Activated naive CD8-positive, alpha-beta T cell (primary cell): ENCODE measurements around the gene PPM1M.
A peak's percentile ranks its signal among the peaks of the same experiment; 100 is the strongest.

Experiments
- H3K27ac Mint-ChIP-seq: one replicate; pipeline ENCODE4 v1.8.0; 2021; ENCODE audit warnings: mixed read lengths
- H3K27me3 Mint-ChIP-seq: one replicate; pipeline ENCODE4 v1.8.0; 2021; ENCODE audit warnings: mixed read lengths
- H3K36me3 Mint-ChIP-seq: one replicate; pipeline ENCODE4 v1.8.0; 2021; ENCODE audit warnings: mixed read lengths
- H3K4me1 Mint-ChIP-seq: one replicate; pipeline ENCODE4 v1.8.0; 2021; ENCODE audit warnings: low read depth, mixed read lengths
- H3K4me3 Mint-ChIP-seq: one replicate; pipeline ENCODE4 v1.8.0; 2021; ENCODE audit warnings: mild to moderate bottlenecking, mixed read lengths
- H3K9me3 Mint-ChIP-seq: one replicate; pipeline ENCODE4 v1.8.0; 2021; ENCODE audit warnings: low read depth, mixed read lengths

Gene PPM1M

DNA sequence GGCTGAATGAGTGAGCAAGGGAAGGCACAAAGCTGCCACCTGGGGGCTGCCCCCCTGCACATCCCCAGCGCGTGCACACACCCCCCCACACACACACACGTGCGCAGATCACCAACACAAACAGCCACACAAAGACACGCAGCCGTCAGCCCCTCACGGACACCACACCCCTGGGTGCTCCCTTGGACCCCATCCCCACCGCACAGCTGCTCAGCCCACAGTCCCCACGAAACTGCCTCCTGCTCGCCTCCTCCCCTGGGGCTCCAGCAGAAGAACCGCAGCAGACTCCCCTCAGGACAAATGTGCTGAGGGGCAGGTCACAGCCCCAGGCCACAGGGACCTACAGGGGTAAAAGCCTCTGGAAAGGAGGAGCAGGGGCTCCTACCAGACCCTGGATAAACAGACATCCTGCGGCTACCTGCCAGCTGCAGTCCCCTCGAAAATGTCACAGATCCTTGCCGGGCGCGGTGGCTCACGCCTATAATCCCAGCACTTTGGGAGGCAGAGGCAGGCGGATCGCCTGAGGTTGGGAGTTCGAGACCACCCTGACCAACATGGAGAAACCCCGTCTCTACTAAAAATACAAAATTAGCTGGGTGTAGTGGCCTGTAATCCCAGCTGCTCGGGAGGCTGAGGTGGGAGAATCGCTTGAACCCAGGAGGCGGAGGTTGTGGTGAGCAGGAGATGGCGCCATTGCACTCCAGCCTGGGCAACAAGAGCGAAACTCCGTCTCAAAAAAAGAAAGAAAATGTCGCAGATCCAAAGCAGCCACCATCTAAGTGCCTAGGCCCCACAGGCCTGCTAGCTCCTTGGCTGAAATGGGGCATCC, 13.1 kb upstream of the PPM1M start:
- no peak overlapping the region for H3K4me3 Mint-ChIP-seq
- H3K27me3 Mint-ChIP-seq: no peaks in the 10 kb centered on the region
- H3K36me3 Mint-ChIP-seq: no peaks in the 10 kb centered on the region
- peak overlapping the region; percentile 75 for H3K27ac Mint-ChIP-seq
- H3K9me3 Mint-ChIP-seq: no peaks in the 10 kb centered on the region
- H3K4me1 Mint-ChIP-seq: peaks cover 59% of the 10 kb centered on the region

DNA sequence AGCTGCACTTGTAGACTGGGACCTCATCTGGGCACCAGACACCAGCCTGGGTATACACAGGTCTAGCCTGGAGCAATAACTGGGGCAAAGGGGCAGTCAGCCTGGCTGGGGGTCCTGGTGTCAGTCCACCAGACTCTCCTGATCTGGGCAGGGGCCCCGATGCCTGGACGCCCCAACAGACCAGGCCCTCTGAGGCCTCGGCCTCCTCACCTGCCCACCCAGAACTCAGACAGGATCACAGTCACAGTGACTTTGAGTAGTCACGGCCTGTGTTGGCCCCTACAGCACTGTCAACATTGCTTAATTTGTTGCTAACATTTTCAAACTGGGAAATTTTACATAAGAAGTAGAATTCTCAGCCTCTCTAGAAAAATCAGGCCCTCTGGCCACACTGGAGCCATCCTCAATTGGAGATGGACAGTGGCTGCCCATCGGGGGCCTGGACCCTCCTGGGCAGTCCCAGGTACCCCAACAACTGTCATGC, 12.4 kb upstream of the PPM1M start:
- H3K27ac Mint-ChIP-seq: peak overlapping the region; percentile 61
- H3K36me3 Mint-ChIP-seq: no peaks in the 10 kb centered on the region
- peak overlapping the region; percentile 17 for H3K4me3 Mint-ChIP-seq
- no peaks in the 10 kb centered on the region for H3K9me3 Mint-ChIP-seq
- H3K27me3 Mint-ChIP-seq: no peaks in the 10 kb centered on the region
- H3K4me1 Mint-ChIP-seq: peaks cover 57% of the 10 kb centered on the region

DNA sequence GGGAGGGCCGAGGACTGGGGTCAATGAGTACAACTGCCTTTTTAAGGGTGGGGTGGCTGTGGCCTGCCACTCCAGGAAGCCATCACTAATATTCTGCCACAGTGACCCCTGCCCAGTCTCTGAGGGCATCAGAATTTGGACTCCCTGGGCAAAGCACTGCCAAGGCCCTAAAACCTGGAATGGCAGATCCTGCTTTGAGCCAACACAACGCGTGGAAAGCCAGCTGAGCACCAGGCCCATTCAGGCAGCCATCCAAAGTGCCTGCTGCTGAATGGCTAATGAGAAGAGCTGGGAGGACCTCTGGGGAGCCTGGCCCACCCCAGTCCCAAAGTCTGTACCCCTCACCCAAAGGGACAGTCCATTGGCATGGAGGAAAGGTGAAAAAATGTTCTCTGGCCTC, 11.6 kb upstream of the PPM1M start:
- no peaks in the 10 kb centered on the region for H3K27me3 Mint-ChIP-seq
- peak overlapping the region; percentile 76 for H3K27ac Mint-ChIP-seq
- no peaks in the 10 kb centered on the region for H3K9me3 Mint-ChIP-seq
- H3K4me3 Mint-ChIP-seq: peak overlapping the region; percentile 42
- H3K36me3 Mint-ChIP-seq: no peaks in the 10 kb centered on the region
- peaks cover 61% of the 10 kb centered on the region for H3K4me1 Mint-ChIP-seq

DNA sequence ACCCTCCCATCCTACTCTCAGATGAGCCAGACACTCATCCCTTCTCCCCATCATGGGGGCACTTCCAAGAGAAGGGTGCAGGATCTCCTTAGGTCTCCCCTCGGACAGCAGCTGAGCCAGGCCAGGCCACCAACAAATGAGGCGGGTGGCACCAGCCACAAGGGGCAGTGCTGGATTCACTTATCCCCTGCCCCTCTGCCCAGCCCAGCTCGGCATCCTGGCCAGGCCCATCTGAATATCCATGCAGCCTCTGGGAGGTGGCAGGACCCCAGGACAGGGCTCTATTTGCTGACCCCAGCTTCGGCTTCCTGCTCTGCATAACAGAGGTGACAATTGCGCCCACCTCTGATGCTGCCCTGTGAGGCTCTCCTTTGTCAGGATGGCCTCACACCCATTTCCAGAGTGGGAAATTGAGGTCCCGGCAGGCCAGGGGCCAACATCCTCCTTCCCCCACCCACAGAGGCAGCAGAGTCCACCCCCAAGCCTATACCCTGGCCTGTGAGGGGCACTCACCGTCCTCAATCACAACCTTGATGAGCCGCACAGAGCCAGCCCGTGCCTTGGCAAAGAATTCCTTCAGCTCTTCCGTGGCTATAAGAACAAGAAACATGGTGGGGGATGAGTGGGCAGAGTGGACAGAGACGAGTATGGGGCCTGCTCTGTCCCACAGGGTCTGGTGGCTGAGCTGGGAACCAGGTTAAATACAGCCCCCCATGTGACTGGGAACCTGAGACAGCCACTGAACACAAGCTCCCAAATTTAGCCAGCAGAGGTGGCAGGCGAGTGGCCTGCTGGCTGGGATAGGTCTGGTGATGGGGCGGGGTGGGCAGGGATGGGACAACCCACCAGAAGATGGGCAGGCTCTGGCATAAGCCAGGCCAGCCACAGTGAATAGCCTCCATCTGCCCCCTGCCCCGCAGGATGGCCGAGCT, 10.8 kb upstream of the PPM1M start:
- H3K27ac Mint-ChIP-seq: peak overlapping the region; percentile 76
- H3K27me3 Mint-ChIP-seq: no peaks in the 10 kb centered on the region
- H3K4me3 Mint-ChIP-seq: peak overlapping the region; percentile 42
- no peaks in the 10 kb centered on the region for H3K36me3 Mint-ChIP-seq
- no peaks in the 10 kb centered on the region for H3K9me3 Mint-ChIP-seq
- H3K4me1 Mint-ChIP-seq: peaks cover 64% of the 10 kb centered on the region

DNA sequence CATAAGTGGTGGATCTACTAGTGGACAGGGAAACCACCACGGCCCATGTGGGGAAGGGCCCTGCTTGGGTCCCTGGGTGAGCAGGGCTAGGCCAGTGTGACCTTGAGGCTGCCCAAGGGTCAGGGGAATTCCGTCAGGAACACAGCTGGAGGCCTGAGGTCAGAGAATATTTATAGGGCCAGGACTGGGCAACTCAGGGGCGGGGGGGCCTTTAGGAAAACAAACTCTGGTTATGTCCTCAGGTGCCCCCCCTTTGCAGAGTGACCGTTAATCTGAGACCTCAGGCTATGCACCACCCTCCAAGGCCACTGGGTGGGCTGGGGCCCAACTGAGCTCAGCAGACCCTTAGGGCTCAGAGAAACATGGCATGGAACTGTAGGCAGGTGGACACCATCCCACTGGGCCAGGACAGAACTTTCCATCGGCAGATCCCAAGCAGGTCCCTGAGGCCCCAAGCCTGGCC, 9.1 kb upstream of the PPM1M start:
- Mint-ChIP-seq H3K27ac (peak overlapping the region; percentile 85), H3K4me1 (peaks cover 77% of the 10 kb centered on the region), H3K36me3 (no peaks in the 10 kb centered on the region)

DNA sequence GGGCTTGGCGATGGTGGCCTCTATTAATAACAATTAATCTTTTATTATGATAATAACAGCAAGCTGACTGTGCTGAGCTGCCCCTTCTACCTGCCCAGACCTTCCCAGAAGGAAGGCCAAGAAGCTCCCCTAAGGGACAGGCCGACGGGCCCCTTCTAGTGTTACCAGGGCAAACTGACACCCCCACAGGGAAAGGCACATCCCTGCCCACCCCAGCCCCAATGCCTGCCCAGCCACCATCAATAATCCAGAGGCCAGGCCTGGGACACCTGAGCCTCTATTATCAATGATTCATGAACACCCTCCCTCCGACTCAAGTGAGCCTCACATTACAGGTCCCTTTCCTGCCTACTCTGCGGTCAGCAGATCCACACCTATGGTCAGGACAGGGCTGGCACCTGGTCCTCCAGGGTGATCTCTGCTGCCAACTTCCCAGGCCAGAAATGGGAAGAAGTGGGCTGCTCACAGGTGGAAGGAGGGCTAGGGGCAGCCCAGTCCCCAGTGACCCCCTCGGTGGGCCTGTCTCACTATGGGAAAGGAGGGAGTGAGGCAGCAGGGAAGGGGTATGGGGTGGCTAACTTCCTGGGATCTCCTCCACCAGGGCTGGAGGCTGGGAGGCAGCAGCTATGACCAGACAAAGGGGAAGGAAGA, 8.4 kb upstream of the PPM1M start:
- Mint-ChIP-seq H3K27ac (peak overlapping the region; percentile 85), H3K4me1 (peaks cover 79% of the 10 kb centered on the region), H3K4me3 (peak overlapping the region; percentile 76)

More for the DNA sequence above, 9.1 kb upstream of the PPM1M start:
- Mint-ChIP-seq H3K27me3 (no peaks in the 10 kb centered on the region), H3K9me3 (no peaks in the 10 kb centered on the region), H3K4me3 (peak overlapping the region; percentile 67)

DNA sequence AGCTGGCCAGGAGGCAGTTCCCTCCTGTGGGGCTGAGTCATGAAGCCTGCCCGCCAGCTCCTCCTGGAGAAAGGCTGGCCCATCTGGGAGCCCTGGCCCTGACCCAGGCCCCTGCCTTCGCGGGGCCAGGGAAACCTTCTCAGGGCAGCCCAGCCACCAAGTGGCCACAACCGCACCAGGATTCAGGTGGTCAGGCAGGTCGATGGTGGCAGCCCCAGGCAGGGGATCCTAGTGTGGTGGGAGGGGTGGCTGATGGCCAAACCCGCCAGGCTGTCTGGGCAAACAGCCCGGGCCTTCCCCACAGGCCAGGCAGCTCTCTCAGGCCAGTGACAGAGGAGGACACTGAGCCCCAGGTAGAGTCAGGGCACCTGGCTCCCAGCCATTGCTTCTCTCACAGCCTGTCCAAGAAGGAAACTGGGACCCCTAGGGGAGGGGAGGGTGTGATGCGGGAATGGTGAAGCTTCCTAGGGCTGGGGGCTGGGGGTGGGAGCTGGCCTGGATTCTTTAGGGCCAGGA, 7.8 kb upstream of the PPM1M start:
- Mint-ChIP-seq H3K9me3 (no peaks in the 10 kb centered on the region), H3K4me3 (peak overlapping the region; percentile 99), H3K27ac (peak overlapping the region; percentile 95), H3K36me3 (no peaks in the 10 kb centered on the region), H3K27me3 (no peaks in the 10 kb centered on the region), H3K4me1 (peaks cover 76% of the 10 kb centered on the region)

More for the DNA sequence above, 8.4 kb upstream of the PPM1M start:
- Mint-ChIP-seq H3K36me3 (no peaks in the 10 kb centered on the region), H3K9me3 (no peaks in the 10 kb centered on the region), H3K27me3 (no peaks in the 10 kb centered on the region)

DNA sequence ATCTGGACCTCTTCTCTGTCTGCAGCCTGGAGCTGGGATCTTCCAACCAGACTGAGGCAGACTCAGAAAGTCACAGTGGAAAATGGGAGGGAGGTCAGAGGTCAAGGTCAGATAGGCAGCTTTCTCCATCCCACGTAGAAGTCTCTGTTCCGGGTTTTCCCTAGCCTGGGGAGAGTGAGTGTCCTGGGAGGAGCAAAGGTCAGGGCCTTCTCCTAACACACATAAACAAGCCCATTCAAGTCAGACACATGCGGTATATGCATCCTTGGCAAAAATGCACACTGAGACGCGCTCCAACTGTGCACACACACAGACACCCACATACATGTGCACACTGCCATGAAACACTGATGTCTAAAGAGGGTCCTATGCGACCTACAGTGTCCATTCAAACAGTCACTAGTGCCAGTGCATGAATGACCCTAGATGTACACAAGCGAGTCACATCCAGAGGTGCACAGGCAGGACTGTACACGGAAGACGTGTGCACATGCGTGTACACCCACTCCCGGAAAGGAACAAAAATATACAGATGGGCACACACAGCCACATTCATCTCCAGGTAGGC, 7.3 kb upstream of the PPM1M start:
- peak overlapping the region; percentile 95 for H3K27ac Mint-ChIP-seq
- no peaks in the 10 kb centered on the region for H3K36me3 Mint-ChIP-seq
- H3K4me3 Mint-ChIP-seq: peak overlapping the region; percentile 99
- no peaks in the 10 kb centered on the region for H3K9me3 Mint-ChIP-seq
- H3K27me3 Mint-ChIP-seq: no peaks in the 10 kb centered on the region
- peaks cover 75% of the 10 kb centered on the region for H3K4me1 Mint-ChIP-seq

DNA sequence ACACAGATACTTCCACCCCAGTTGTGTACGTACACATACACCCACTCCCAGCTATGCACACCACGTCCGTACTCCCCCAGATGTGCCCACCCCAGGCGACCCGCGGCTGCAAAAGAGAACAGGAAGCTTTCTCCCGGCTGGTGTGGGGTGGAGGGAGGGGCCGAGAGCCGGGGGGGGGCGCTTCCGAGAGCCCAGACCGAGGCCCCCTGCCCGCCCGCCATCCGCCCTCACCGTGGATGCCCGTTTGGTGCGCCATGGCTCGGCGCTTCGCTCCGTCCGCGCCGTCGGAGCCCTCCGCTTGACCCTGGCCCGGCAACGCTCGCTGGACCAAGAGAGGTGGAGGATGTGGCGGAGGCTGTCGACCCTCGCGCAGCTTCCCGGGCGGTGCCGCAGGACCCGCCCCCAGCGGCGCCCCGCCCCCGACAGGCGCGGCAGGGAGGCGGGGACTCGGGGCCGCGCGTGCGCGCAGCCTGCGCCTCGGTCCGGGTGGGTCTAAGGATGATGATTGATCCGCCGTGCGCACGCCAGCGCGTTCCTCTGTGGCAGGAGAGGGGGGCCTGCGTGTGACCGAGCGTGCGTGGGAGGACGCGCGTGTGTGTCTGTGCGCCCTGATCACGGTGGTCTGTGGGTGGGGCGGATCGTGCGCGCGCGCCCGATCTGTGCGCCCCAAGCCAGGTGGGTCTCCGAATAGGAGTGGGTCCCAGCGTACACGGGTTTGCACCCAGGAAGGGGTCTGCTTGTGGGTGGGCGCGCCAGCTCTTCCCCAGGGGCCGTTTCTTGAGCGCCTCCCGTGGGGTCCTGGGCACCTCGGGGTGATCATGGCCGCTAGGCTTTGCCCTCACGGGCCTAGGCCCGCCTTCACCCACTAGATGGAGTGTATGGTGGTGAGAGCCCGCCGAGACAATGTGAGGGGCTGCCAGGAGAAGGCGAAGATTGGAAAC, 6.5 kb upstream of the PPM1M start, which contains the start of gene TWF2:
Gene TWF2, minus strand, starts transcription at position 398 of the 941 bp plus-strand sequence. Its CDS starts 142 bp downstream, at position 256.
- H3K4me1 Mint-ChIP-seq: peaks cover 76% of the 10 kb centered on the region
- H3K27ac Mint-ChIP-seq: peak within 1 kb of the TSS; percentile 95

DNA sequence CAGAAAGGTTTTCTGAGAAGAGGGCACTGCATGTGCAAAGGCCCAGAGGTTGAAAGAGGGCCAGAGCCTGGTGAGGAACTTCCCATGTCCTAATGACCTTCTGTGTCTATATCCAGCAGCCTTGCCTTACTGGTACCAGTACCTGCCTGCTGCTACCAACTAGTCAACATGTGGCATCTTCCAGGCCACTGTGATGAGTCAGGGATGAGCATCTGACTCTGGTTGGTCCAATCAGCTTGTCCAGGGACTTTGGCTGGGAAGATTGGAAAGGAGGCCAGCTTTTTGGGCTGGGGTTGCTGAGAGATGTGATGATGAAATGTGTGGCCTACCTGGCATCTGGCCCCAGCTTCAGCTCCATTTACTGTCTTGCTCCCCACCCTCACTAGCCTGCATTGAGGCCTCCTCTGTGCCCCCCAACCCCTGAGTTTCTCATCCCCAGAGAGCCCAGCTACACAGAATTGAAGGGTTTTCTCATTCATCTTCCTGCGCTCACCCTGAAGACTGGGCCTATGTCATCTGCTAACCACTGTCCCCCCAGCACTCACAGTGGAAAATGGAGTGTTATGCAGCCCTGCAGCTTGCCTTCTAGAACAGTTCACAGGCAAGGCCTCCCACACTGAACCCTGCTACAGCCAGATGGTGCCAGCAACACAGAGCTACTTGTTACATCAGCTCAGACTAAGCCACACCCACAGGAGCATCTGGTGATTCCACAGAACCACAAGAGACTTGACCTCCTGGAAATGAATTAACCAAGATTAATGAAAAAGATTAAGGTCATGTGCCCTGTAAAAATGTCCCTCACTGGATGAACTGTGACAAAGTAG, 5.3 kb upstream of the PPM1M start:
- Mint-ChIP-seq H3K36me3 (no peaks in the 10 kb centered on the region), H3K4me3 (peak overlapping the region; percentile 99), H3K27ac (peak overlapping the region; percentile 91), H3K27me3 (no peaks in the 10 kb centered on the region), H3K9me3 (no peaks in the 10 kb centered on the region), H3K4me1 (peaks cover 78% of the 10 kb centered on the region)

More for the DNA sequence above, 6.5 kb upstream of the PPM1M start, which contains the start of gene TWF2:
- peak within 1 kb of the TSS; percentile 99 for H3K4me3 Mint-ChIP-seq
- H3K36me3 Mint-ChIP-seq: no peaks in the 10 kb centered on the region
- H3K27me3 Mint-ChIP-seq: no peaks in the 10 kb centered on the region
- H3K9me3 Mint-ChIP-seq: no peaks in the 10 kb centered on the region

DNA sequence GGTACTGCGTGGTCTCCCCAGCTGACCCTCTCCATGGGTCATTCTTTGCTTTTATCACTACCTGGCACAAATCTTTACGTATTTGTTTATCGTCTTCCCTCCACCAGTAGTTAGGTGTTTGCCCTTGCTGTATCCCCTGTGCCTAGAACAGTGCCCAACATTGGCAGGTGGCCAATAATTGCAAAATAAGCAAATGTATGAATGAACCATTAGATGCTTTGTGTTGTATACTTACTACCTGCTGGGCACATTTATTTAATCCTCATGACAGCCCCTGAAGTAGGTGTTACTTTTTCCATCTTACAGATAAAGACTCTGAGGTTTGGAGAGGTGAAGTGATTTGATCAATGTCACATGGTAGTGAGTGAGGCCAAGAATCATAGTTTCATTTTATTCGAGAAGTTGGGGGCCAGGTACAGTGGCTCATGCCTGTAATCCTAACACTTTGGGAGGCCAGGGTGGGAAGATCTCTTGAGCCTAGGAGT, 4.6 kb upstream of the PPM1M start:
- Mint-ChIP-seq H3K36me3 (no peaks in the 10 kb centered on the region), H3K27me3 (no peaks in the 10 kb centered on the region), H3K4me3 (peak overlapping the region; percentile 99), H3K27ac (peak overlapping the region; percentile 91), H3K9me3 (no peaks in the 10 kb centered on the region), H3K4me1 (peaks cover 72% of the 10 kb centered on the region)

DNA sequence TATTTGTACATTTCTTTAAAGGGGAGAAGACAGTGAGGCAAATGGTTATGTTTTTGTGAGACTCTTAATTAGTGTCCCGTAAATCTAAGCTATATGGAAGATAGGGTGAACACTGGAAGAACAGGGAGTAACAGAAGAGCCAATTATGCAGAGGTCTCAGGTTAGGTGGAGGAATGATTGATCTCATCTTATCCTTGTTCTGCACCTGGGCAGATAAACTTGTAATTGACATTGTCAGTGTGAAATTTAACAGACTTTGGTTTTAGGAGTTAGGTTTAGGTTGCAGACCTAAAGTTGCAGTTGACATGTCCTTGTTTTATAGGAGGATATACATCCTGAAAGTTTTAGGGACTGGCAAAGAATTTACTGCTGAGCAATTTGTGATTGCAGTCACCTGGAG, 3.5 kb upstream of the PPM1M start:
- Mint-ChIP-seq H3K4me3 (peak overlapping the region; percentile 36), H3K4me1 (peaks cover 70% of the 10 kb centered on the region), H3K27me3 (no peaks in the 10 kb centered on the region), H3K27ac (peak overlapping the region; percentile 87), H3K36me3 (no peaks in the 10 kb centered on the region), H3K9me3 (no peaks in the 10 kb centered on the region)
